H1 (cell line): ENCODE results near the gene THOC5. TPM values are rescaled to one million over a fixed set of nuclear protein-coding genes. Genes with fewer than 3 reads are reported as not detected.

Experiments used
- CTCF ChIA-PET: fragments of 300-600 bp; sonication (Branson Sonifier 250); formaldehyde crosslinking; loops from one replicate; lab custom pipeline; 2021; ENCODE audit not compliant: partially characterized antibody; lab: Charles Lee
- POLR2A ChIA-PET: fragments of 300-600 bp; sonication (Branson Sonifier 250); formaldehyde crosslinking; loops from one replicate; lab custom pipeline; 2021; ENCODE audit warnings: inconsistent platforms; ENCODE audit not compliant: partially characterized antibody; lab: Charles Lee
- DNase-seq, 2 experiments: peaks; one replicate each; pipeline versions ENCODE4 v3.0.0 to v3.0.0-alpha.2; 2010 to 2022; ENCODE audit warnings: low spot score in 2 of 2, low read depth in 1 of 2, mixed read lengths in 1 of 2
- FAIRE-seq: peaks from 2 replicates; lab custom pipeline; 2011; peaks lifted over from hg19 to GRCh38; lab: Jason Lieb, UNC
- H2AFZ ChIP-seq: 2 replicates; pipeline ENCODE4 v1.8.1; 2012; ENCODE audit warnings: low read length, inconsistent platforms
- H2AK5ac ChIP-seq: 2 replicates; pipeline ENCODE4 v1.6.1; 2013; ENCODE audit warnings: low read depth, low read length
- H2BK120ac ChIP-seq: replicated peaks from 2 replicates; pipeline ENCODE3; 2013; ENCODE audit warnings: low read depth, low read length, inconsistent platforms
- H2BK12ac ChIP-seq: 2 replicates; pipeline ENCODE4 v1.6.1; 2013; ENCODE audit warnings: low read depth, low read length
- H2BK15ac ChIP-seq: 2 replicates; pipeline ENCODE4 v1.6.1; 2013; ENCODE audit warnings: low read length
- H2BK20ac ChIP-seq: 2 replicates; pipeline ENCODE4 v1.6.1; 2013; ENCODE audit warnings: low read length
- H2BK5ac ChIP-seq: 2 replicates; pipeline ENCODE4 v1.6.1; 2013; ENCODE audit warnings: low read depth, low read length
- H3K14ac ChIP-seq: 2 replicates; pipeline ENCODE4 v1.6.1; 2013; ENCODE audit warnings: inconsistent platforms; ENCODE audit not compliant: insufficient read length
- H3K18ac ChIP-seq: 2 replicates; pipeline ENCODE4 v1.6.1; 2013; ENCODE audit warnings: low read length; ENCODE audit errors: extremely low read depth
- H3K23ac ChIP-seq: 2 replicates; pipeline ENCODE4 v1.6.1; 2013; ENCODE audit warnings: inconsistent platforms; ENCODE audit not compliant: insufficient read length
- H3K23me2 ChIP-seq: 2 replicates; pipeline ENCODE4 v1.6.1; 2013; ENCODE audit warnings: low read depth, low read length
- H3K27ac ChIP-seq: 2 replicates; pipeline ENCODE4 v1.6.1; 2011; ENCODE audit warnings: low read depth, low read length, inconsistent platforms
- H3K27me3 ChIP-seq, 4 experiments: replicated peaks in 1 of 4; 1 replicate in 1 of 4; 2 replicates in 3 of 4; pipeline versions ENCODE4 v1.6.1 to v1.8.1; 2011 to 2013; ENCODE audit warnings: low read length in 3 of 4, mild to moderate bottlenecking in 3 of 4, inconsistent platforms in 2 of 4, mixed read lengths in 2 of 4, moderate library complexity in 1 of 4; ENCODE audit not compliant: control insufficient read depth in 3 of 4, insufficient read depth in 3 of 4; ENCODE audit errors: extremely low read depth in 1 of 4
- H3K36me3 ChIP-seq, 4 experiments: 2 replicates each; pipeline versions ENCODE4 v1.6.1 to v1.8.1; 2011 to 2013; ENCODE audit warnings: mild to moderate bottlenecking in 4 of 4, low read length in 3 of 4, moderate library complexity in 2 of 4, control low read depth in 1 of 4, inconsistent platforms in 1 of 4; ENCODE audit not compliant: insufficient read depth in 4 of 4, control insufficient read depth in 2 of 4
- H3K4ac ChIP-seq: replicated peaks from 2 replicates; pipeline ENCODE3; 2013; ENCODE audit warnings: low read length, low read depth, mixed read lengths, inconsistent platforms; ENCODE audit not compliant: insufficient read length
- H3K4me1 ChIP-seq, 4 experiments: replicated peaks in 1 of 4; 1 replicate in 1 of 4; 2 replicates in 3 of 4; pipeline versions ENCODE4 v1.6.1 to v1.8.1; 2011 to 2013; ENCODE audit warnings: low read length in 3 of 4, inconsistent platforms in 2 of 4, mixed read lengths in 1 of 4; ENCODE audit not compliant: insufficient read depth in 4 of 4, control insufficient read depth in 3 of 4
- H3K4me2 ChIP-seq, 2 experiments: 2 replicates each; pipeline versions ENCODE4 v1.6.1 to v1.8.1; 2011 to 2013; ENCODE audit warnings: low read depth in 2 of 2, low read length in 2 of 2, control low read depth in 1 of 2, inconsistent platforms in 1 of 2, mild to moderate bottlenecking in 1 of 2; ENCODE audit not compliant: insufficient read depth in 1 of 2
- H3K4me3 ChIP-seq, 4 experiments: fragments of 200-600, 300-600 bp in 1 of 4; sonication (generic), shearing (Covaris generic), sonication (Bioruptor Twin) in 1 of 4; 2 replicates each; pipeline versions ENCODE4 v1.5.1 to v1.8.1; 2011 to 2016; ENCODE audit warnings: low read length in 4 of 4, low read depth in 3 of 4, control low read depth in 2 of 4, inconsistent platforms in 2 of 4, mild to moderate bottlenecking in 2 of 4, mixed read lengths in 1 of 4, moderate library complexity in 1 of 4; ENCODE audit not compliant: insufficient read depth in 2 of 4; ENCODE audit errors: extremely low read depth in 1 of 4
- H3K56ac ChIP-seq: replicated peaks from 2 replicates; pipeline ENCODE3; 2013; ENCODE audit warnings: low read depth, mild to moderate bottlenecking, mixed read lengths, low read length, inconsistent platforms; ENCODE audit not compliant: insufficient read length
- H3K79me1 ChIP-seq: 2 replicates; pipeline ENCODE4 v1.6.1; 2013; ENCODE audit warnings: low read depth, low read length, control low read depth
- H3K79me2 ChIP-seq, 2 experiments: 2 replicates each; pipeline versions ENCODE4 v1.6.1 to v1.8.1; 2012 to 2013; ENCODE audit warnings: low read length in 2 of 2, mild to moderate bottlenecking in 2 of 2, inconsistent platforms in 1 of 2; ENCODE audit not compliant: insufficient read depth in 2 of 2, control insufficient read depth in 1 of 2
- H3K9ac ChIP-seq, 4 experiments: replicated peaks in 1 of 4; 1 replicate in 1 of 4; 2 replicates in 3 of 4; pipeline versions ENCODE4 v1.6.1 to v1.8.1; 2011 to 2013; ENCODE audit warnings: low read depth in 3 of 4, low read length in 3 of 4, control low read depth in 2 of 4, mild to moderate bottlenecking in 2 of 4, moderate library complexity in 2 of 4, inconsistent platforms in 1 of 4; ENCODE audit errors: extremely low read depth in 1 of 4
- H3K9me3 ChIP-seq, 2 experiments: 2 replicates each; pipeline versions ENCODE4 v1.6.1 to v1.8.1; 2012 to 2013; ENCODE audit warnings: mild to moderate bottlenecking in 2 of 2, moderate library complexity in 2 of 2, control low read depth in 1 of 2, inconsistent platforms in 1 of 2, low read depth in 1 of 2, low read length in 1 of 2, mixed read lengths in 1 of 2; ENCODE audit not compliant: insufficient read depth in 2 of 2
- H4K20me1 ChIP-seq, 2 experiments: replicated peaks in 1 of 2; 2 replicates each; pipeline versions ENCODE3 to v1.8.1; 2011 to 2013; ENCODE audit warnings: inconsistent platforms in 2 of 2, low read length in 2 of 2, mild to moderate bottlenecking in 1 of 2; ENCODE audit not compliant: insufficient read depth in 2 of 2, control insufficient read depth in 1 of 2
- H4K5ac ChIP-seq: 2 replicates; pipeline ENCODE4 v1.6.1; 2013; ENCODE audit warnings: low read length, low read depth, mixed read lengths, inconsistent platforms; ENCODE audit not compliant: insufficient read length
- H4K8ac ChIP-seq: 2 replicates; pipeline ENCODE4 v1.8.0; 2013; ENCODE audit warnings: mild to moderate bottlenecking, moderate library complexity, low read length, inconsistent platforms; ENCODE audit not compliant: insufficient read depth; ENCODE audit errors: extremely low read depth
- H4K91ac ChIP-seq: replicated peaks from 2 replicates; pipeline ENCODE3; 2013; ENCODE audit warnings: low read length, mixed read lengths, inconsistent platforms; ENCODE audit not compliant: insufficient read length
- ASH2L ChIP-seq: fragments of 200-600, 300-600 bp; sonication (generic); IDR thresholded peaks from one replicate; pipeline ENCODE4 v1.7.1; 2017; ENCODE audit warnings: low read length
- ATF3 ChIP-seq: IDR thresholded peaks from 2 replicates; pipeline ENCODE4 v1.6.1; 2011; ENCODE audit warnings: low read depth, mild to moderate bottlenecking, low read length; ENCODE audit not compliant: insufficient read depth
- BACH1 ChIP-seq: IDR thresholded peaks from 2 replicates; pipeline ENCODE4 v1.6.1; 2012; ENCODE audit warnings: low read length, improper control_type of control experiment
- CBX8 ChIP-seq: fragments of 300-800, 300-1000 bp; sonication (generic); IDR thresholded peaks from 2 replicates; pipeline ENCODE4 v1.7.1; 2016; ENCODE audit warnings: low read depth, low read length, borderline replicate concordance
- CREB1 ChIP-seq: IDR thresholded peaks from 2 replicates; pipeline ENCODE4 v1.6.1; 2012; ENCODE audit warnings: inconsistent platforms
- EZH2 ChIP-seq: fragments of 200-600 bp; sonication (generic); IDR thresholded peaks from 2 replicates; pipeline ENCODE4 v1.7.1; 2012; ENCODE audit warnings: low read depth, mild to moderate bottlenecking, moderate library complexity, low read length, inconsistent platforms; ENCODE audit not compliant: severe bottlenecking
- RAD21 ChIP-seq, 2 experiments: IDR thresholded peaks in 1 of 2; conservative IDR thresholded peaks in 1 of 2; 2 replicates each; pipeline ENCODE4 v1.6.1; 2011; ENCODE audit warnings: low read depth in 2 of 2, low read length in 2 of 2, improper control_type of control experiment in 1 of 2, inconsistent platforms in 1 of 2, mild to moderate bottlenecking in 1 of 2, moderate library complexity in 1 of 2
- RXRA ChIP-seq: IDR thresholded peaks from 2 replicates; pipeline ENCODE4 v1.6.1; 2011; ENCODE audit warnings: low read depth, mild to moderate bottlenecking, low read length, moderate library complexity; ENCODE audit not compliant: insufficient read depth
- SUZ12 ChIP-seq: fragments of 200-600 bp; sonication (generic); IDR thresholded peaks from 2 replicates; pipeline ENCODE4 v1.6.1; 2012; ENCODE audit warnings: mild to moderate bottlenecking, inconsistent platforms, low read length, moderate library complexity, mixed read lengths
- TCF12 ChIP-seq: IDR thresholded peaks from 2 replicates; pipeline ENCODE4 v1.6.1; 2011; ENCODE audit warnings: low read depth, mild to moderate bottlenecking, low read length
- WGBS, 2 experiments: shearing (Covaris generic) in 1 of 2; methylation state at CpG; one replicate each; pipeline versions ENCODE4 v1.1.6 to v1.1.7; 2013 to 2015; ENCODE audit warnings: low lambda C conversion rate in 2 of 2, mixed read lengths in 2 of 2, inconsistent platforms in 1 of 2, low coverage in 1 of 2, missing lambda C conversion rate in 1 of 2; ENCODE audit not compliant: insufficient replicate concordance in 2 of 2, insufficient coverage in 1 of 2, insufficient read length in 1 of 2; ENCODE audit errors: extremely low coverage in 1 of 2, missing lambda C conversion rate in 1 of 2; 5-methylcytosine and 5-hydroxymethylcytosine counted together
- polyA plus RNA-seq, 7 experiments: library from polyadenylated mRNA; depleted of rRNA in 3 of 7; stranded (reverse) in 5 of 7; unstranded in 2 of 7; fragments of >200 nt in 5 of 7; fragments of 200-250 nt in 2 of 7; gene quantifications; 1 replicate in 5 of 7; 2 replicates in 1 of 7; 4 replicates in 1 of 7; pipeline versions ENCODE4 v1.2.1 to v1.2.3, GENCODE V29; 2011 to 2013; ENCODE audit warnings: missing spikeins in 2 of 7, mixed read lengths in 2 of 7
- total RNA-seq: library from RNA; stranded (reverse); fragmentation: NEBNext Ultra II Directional; extraction: Animal tissue kit (Norgen Biotek cat#: 25700); gene quantifications from 2 replicates; pipeline ENCODE4 v1.2.1, GENCODE V29; 2021
- TF ChIP-seq, protein P1 (sequence below): IDR thresholded peaks from 2 replicates; pipeline ENCODE4 v1.6.1; 2012; ENCODE audit warnings: low read length, inconsistent platforms

Gene THOC5
- total and polyA plus RNA-seq, 2 of the 8 experiments (the other 6 are each of a cell fraction or from before 2014, with no cell fraction given) = 27.7 to 65.7 TPM

DNA sequence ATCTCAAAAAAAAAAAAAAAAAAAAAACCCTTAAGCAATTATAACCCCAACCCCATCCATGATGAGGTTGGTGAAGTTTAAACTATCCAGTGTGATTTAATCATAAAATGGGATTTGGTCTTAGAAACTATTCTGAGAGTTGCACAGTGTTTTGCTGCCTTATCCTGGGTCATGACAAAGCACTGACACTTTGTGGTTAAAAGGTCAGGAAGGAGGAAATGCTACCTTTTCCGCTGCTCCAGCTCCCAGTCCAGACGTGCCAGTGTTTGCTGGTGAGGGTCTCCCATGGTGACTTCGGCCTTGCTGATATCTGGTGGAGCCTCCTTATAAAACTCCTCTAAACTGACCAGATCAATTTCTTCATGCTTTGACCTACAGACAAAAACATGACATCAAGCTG lies 14.5 kb downstream of the THOC5 start:
- Histone ChIP-seq H2BK12ac (no peak overlapping the region), H4K91ac (no peak overlapping the region), H2BK120ac (no peak overlapping the region), H3K79me1 (no peaks in the 10 kb centered on the region), H2BK15ac (no peak overlapping the region), H2AFZ (no peak overlapping the region), H3K14ac (no peak overlapping the region), H3K9ac (no peak overlapping the region), H3K56ac (no peak overlapping the region), H4K5ac (no peak overlapping the region), H2AK5ac (no peak overlapping the region), H2BK20ac (no peak overlapping the region), H3K27me3 (no peaks in the 10 kb centered on the region), H3K27ac (no peak overlapping the region), H3K4me2 (no peak overlapping the region), H4K8ac (no peak overlapping the region), H3K4me1 (no peaks in the 10 kb centered on the region), H3K18ac (no peak overlapping the region), H3K4me3 (no peak overlapping the region), H2BK5ac (no peak overlapping the region), H3K23me2 (no peaks in the 10 kb centered on the region), H3K4ac (no peak overlapping the region), H3K36me3 (peaks cover 14 to 72% (median 48%) of the 10 kb centered on the region in 4 experiments; a peak in 7 of 8 replicates), H3K9me3 (no peaks in the 10 kb centered on the region), H3K23ac (no peak overlapping the region), H4K20me1 (peaks cover 0 to 1% of the 10 kb centered on the region in 2 experiments), H3K79me2 (no peaks in the 10 kb centered on the region)
- ChIA-PET CTCF (interaction anchor here (1.8 kb wide), 1 partner anchor 15 kb away, joined by 3 read pairs; no protein-coding TSS in a partner anchor), POLR2A (no interaction called here)
- no peak for FAIRE-seq
- no peak for DNase-seq
- 90% methylated on average over 3 of the region's 3 CpGs; no CpG with 5 or more reads in 1 of the 2 experiments for WGBS, 2 experiments
- TF ChIP-seq TCF12 (no peak), ASH2L (no peak), CBX8 (no peak), EZH2 (no peak), SUZ12 (no peak), RAD21 (IDR thresholded peaks at IDR 0.05 in 1 of 2, conservative IDR thresholded peaks at IDR 0.05 in 1 of 2; ENCODE audit: low read depth in 2 of 2, low read length in 2 of 2) (no peak), CREB1 (no peak), BACH1 (no peak), RXRA (no peak), ATF3 (no peak)
- TF ChIP-seq, protein P1, sequence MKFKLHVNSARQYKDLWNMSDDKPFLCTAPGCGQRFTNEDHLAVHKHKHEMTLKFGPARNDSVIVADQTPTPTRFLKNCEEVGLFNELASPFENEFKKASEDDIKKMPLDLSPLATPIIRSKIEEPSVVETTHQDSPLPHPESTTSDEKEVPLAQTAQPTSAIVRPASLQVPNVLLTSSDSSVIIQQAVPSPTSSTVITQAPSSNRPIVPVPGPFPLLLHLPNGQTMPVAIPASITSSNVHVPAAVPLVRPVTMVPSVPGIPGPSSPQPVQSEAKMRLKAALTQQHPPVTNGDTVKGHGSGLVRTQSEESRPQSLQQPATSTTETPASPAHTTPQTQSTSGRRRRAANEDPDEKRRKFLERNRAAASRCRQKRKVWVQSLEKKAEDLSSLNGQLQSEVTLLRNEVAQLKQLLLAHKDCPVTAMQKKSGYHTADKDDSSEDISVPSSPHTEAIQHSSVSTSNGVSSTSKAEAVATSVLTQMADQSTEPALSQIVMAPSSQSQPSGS = no peak
